Progenitor cell of endocrine pancreas (in vitro differentiated cells): ENCODE data around the gene CD320. TPM values are rescaled to one million over a fixed set of nuclear protein-coding genes. Genes with fewer than 3 reads are reported as not detected.
A peak's percentile ranks its signal among the peaks of the same experiment; 100 is the strongest.

Experiments
- DNase-seq: peaks from one replicate; pipeline ENCODE4 v3.0.0; 2021; ENCODE audit warnings: low spot score; ENCODE audit not compliant: unreplicated experiment
- H3K27ac Mint-ChIP-seq: 2 replicates; pipeline ENCODE4 v1.8.0; 2021; ENCODE audit warnings: mild to moderate bottlenecking, moderate library complexity, mixed read lengths
- H3K27me3 Mint-ChIP-seq: 2 replicates; pipeline ENCODE4 v1.8.0; 2021; ENCODE audit warnings: mixed read lengths
- H3K36me3 Mint-ChIP-seq: 2 replicates; pipeline ENCODE4 v1.8.0; 2022; ENCODE audit warnings: mixed read lengths; ENCODE audit not compliant: insufficient read depth
- H3K4me1 Mint-ChIP-seq: 2 replicates; pipeline ENCODE4 v1.8.0; 2021; ENCODE audit warnings: low read depth, mixed read lengths
- H3K4me3 Mint-ChIP-seq: 2 replicates; pipeline ENCODE4 v1.8.0; 2021; ENCODE audit warnings: low read depth, mild to moderate bottlenecking, moderate library complexity, mixed read lengths
- H3K9me3 Mint-ChIP-seq: 2 replicates; pipeline ENCODE4 v1.8.0; 2021; ENCODE audit warnings: low read depth, mixed read lengths
- total RNA-seq: library from RNA; stranded (reverse); gene quantifications from 2 replicates; pipeline ENCODE4 v1.2.1, GENCODE V29; 2021
- TF ChIP-seq, protein P1 (sequence below): fragments of 200-600 bp; sonication (generic); IDR thresholded peaks from one replicate; pipeline ENCODE4 v1.5.0; 2021; ENCODE audit warnings: antibody characterized with exemption, mild to moderate bottlenecking; ENCODE audit not compliant: unreplicated experiment

Gene CD320
- total RNA-seq, 1 donor from 2014 or later: 63.1 TPM

DNA sequence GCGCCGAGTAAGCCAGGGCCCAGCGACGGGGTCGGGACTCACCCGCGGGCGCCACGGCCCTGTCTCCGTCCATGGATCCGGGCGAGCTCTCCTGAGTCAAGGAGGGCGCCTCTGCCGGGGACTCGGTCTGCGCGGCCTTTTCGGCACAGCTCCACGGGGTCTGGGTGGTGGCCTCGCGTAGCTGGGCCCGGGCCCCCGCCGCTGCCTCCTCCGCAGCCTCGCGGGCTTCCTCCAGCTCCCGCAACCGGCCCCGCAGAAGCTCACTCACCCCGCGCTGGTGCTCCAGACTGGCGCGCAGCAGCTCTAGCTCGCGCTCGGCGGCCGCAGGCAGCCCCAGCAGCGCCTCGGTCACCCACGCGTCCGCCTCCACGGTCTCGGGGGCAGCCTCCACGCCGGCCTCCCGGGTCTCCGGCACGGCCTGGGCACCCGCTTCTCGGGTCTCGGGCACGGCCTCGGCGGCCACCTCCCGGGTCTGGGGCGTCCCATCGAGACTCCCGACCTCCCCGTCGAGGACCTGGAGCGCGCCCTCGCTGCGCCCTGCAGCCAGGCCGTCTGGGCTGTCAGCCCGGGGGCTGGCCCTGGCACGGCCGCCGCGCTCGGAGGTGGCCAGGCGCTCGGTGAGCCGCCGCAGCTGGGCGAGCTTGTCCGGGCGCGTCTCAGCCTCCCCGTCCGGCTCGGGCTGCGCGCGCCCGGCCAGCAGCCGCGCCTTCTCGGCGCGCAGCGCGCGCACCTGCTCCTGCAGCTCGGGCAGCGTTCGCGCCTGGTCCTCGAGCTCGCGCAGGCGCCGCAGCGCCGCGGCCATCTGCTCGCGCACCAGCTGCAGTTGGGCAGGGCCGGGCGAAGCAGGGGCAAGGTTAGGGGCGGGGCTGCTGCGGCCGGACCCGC lies 26.5 kb upstream of the CD320 start:
- Mint-ChIP-seq H3K27ac (no peak overlapping the region), H3K4me3 (no peak overlapping the region), H3K9me3 (no peaks in the 10 kb centered on the region), H3K36me3 (no peaks in the 10 kb centered on the region), H3K4me1 (no peaks in the 10 kb centered on the region), H3K27me3 (peaks cover 60% of the 10 kb centered on the region)
- peak; percentile 53 for DNase-seq
- TF ChIP-seq, protein P1, sequence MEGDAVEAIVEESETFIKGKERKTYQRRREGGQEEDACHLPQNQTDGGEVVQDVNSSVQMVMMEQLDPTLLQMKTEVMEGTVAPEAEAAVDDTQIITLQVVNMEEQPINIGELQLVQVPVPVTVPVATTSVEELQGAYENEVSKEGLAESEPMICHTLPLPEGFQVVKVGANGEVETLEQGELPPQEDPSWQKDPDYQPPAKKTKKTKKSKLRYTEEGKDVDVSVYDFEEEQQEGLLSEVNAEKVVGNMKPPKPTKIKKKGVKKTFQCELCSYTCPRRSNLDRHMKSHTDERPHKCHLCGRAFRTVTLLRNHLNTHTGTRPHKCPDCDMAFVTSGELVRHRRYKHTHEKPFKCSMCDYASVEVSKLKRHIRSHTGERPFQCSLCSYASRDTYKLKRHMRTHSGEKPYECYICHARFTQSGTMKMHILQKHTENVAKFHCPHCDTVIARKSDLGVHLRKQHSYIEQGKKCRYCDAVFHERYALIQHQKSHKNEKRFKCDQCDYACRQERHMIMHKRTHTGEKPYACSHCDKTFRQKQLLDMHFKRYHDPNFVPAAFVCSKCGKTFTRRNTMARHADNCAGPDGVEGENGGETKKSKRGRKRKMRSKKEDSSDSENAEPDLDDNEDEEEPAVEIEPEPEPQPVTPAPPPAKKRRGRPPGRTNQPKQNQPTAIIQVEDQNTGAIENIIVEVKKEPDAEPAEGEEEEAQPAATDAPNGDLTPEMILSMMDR: no peak

DNA sequence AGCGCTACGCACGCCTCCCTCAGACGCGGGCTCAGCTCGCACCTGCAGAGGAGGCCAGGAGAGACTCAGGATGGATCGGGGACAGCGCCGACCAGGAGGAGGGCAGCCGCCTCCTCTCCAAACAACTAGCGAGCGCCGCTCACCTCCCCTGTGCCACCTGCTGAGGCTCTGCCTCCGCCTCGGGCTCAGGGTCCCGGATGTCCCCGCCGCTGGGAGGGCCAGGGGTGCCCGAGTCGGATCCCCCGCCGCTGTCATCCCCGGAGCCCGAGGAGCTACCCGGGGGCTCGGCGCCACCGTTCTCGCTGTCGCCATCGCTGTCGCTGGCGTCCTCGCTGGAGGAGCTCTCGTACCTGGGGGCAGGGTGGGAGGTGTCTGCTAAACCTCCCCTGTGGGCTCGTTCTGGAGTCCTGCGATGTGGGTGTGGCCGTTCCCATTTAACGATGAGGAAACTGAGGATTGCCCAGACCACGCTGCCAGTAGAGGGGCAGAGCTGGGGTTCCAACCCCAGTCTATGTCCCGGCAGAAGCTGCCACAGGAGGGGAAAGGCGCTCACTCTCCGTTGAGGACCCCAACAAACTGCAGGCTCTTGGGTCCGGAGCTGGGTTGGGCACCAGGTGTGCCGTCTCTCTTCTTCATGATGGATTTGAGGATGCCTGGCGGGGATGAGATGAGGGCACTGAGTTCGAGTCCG lies 25.8 kb upstream of the CD320 start:
- TF ChIP-seq, protein P1: no peak
- no peaks in the 10 kb centered on the region for H3K4me1 Mint-ChIP-seq
- H3K4me3 Mint-ChIP-seq: no peak overlapping the region
- H3K27me3 Mint-ChIP-seq: peaks cover 55% of the 10 kb centered on the region
- no peaks in the 10 kb centered on the region for H3K36me3 Mint-ChIP-seq
- no peaks in the 10 kb centered on the region for H3K9me3 Mint-ChIP-seq
- H3K27ac Mint-ChIP-seq: no peak overlapping the region
- DNase-seq: no peak

- Mint-ChIP-seq H3K27me3 (peaks cover 56% of the 10 kb centered on the region), H3K4me3 (no peak overlapping the region), H3K9me3 (no peaks in the 10 kb centered on the region), H3K27ac (no peak overlapping the region), H3K36me3 (no peaks in the 10 kb centered on the region), H3K4me1 (no peaks in the 10 kb centered on the region)
- no peak for DNase-seq
- TF ChIP-seq, protein P1: no peak
Measured at GRCh38 chr19:8332976-8333766, 25.0 kb upstream of the CD320 start.

DNA sequence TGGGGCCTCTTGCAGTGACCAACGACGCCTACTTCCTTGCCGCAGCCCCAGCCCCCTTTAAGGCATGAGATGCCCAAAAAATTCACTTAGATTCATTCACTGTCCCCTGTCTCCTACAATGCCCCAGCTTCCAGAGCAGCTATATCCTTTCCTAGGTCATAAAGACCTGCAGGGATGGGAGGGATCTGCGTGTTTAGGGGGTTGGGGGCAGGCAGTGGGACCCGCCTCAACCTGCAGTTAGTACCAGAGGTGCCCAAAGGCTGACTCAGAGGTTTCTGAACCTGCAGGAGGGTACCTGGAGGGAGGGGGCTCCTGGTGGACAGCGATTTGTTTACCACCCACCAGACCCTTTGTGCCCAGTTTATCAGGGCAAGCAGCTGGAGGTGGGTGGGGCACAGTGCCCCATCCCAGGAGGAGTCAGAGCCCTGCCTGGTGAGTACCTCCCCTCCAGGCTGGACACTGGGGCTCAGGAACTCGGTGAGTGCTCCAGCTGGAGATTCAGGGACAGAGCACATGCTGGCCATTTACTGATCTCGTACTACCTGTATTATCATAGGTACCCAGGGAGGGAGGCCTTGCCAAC lies 23.2 kb upstream of the CD320 start:
- H3K4me3 Mint-ChIP-seq: no peak overlapping the region
- no peak overlapping the region for H3K27ac Mint-ChIP-seq
- peaks cover 55% of the 10 kb centered on the region for H3K27me3 Mint-ChIP-seq
- peaks cover 4% of the 10 kb centered on the region for H3K9me3 Mint-ChIP-seq
- TF ChIP-seq, protein P1: no peak
- no peaks in the 10 kb centered on the region for H3K4me1 Mint-ChIP-seq
- peaks cover 2% of the 10 kb centered on the region for H3K36me3 Mint-ChIP-seq
- no peak for DNase-seq

- peaks cover 49% of the 10 kb centered on the region for H3K27me3 Mint-ChIP-seq
- TF ChIP-seq, protein P1: no peak
- H3K27ac Mint-ChIP-seq: no peak overlapping the region
- no peak for DNase-seq
- H3K36me3 Mint-ChIP-seq: peaks cover 2% of the 10 kb centered on the region
- no peaks in the 10 kb centered on the region for H3K4me1 Mint-ChIP-seq
- H3K4me3 Mint-ChIP-seq: no peak overlapping the region
- H3K9me3 Mint-ChIP-seq: peaks cover 4% of the 10 kb centered on the region
Measured at GRCh38 chr19:8329996-8330395, 21.8 kb upstream of the CD320 start.
